ENCODE measurements around the gene HTR3A.

DNA sequence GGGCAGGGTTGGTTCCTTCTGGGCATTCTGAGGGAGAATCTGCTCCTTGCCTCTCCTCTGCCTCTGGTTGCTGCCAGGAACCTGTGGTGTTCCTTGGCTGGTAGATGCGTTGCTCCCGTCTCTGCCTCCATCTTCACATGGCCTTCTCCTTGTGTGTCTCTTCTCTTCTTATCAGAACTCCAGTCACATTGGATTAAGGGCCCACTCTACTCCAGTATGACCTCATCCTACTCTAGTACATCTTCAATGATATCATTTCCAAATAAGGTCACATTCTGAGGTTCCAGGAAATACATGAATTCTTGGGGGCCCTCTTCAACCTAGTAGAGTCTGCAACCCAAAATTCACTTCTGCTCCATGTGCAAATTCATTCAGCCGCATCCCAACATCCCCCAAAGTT is 37.0 kb upstream of the HTR3A start:
- TF ChIP-seq, protein P1, sequence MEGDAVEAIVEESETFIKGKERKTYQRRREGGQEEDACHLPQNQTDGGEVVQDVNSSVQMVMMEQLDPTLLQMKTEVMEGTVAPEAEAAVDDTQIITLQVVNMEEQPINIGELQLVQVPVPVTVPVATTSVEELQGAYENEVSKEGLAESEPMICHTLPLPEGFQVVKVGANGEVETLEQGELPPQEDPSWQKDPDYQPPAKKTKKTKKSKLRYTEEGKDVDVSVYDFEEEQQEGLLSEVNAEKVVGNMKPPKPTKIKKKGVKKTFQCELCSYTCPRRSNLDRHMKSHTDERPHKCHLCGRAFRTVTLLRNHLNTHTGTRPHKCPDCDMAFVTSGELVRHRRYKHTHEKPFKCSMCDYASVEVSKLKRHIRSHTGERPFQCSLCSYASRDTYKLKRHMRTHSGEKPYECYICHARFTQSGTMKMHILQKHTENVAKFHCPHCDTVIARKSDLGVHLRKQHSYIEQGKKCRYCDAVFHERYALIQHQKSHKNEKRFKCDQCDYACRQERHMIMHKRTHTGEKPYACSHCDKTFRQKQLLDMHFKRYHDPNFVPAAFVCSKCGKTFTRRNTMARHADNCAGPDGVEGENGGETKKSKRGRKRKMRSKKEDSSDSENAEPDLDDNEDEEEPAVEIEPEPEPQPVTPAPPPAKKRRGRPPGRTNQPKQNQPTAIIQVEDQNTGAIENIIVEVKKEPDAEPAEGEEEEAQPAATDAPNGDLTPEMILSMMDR (tag by site-specific recombination; IDR thresholded peaks at IDR 0.05) = no peak
- TF ChIP-seq ZNF239 (tag by site-specific recombination; IDR thresholded peaks at IDR 0.05) (no peak), ZNF677 (tag by site-specific recombination; IDR thresholded peaks at IDR 0.05) (no peak), ZBTB8A (tag by site-specific recombination; IDR thresholded peaks at IDR 0.05) (no peak), MYNN (tag by site-specific recombination; IDR thresholded peaks at IDR 0.05; ENCODE audit: borderline replicate concordance) (no peak), REST (tag by site-specific recombination; IDR thresholded peaks at IDR 0.05) (no peak), TSHZ1 (tag by site-specific recombination; IDR thresholded peaks at IDR 0.05; ENCODE audit: borderline replicate concordance) (no peak), ZNF302 (tag by site-specific recombination; IDR thresholded peaks at IDR 0.05; ENCODE audit: low read depth) (no peak), KLF10 (tag by site-specific recombination; IDR thresholded peaks at IDR 0.05) (no peak), HIC1 (tag by site-specific recombination; IDR thresholded peaks at IDR 0.05) (no peak), ZNF211 (tag by site-specific recombination; IDR thresholded peaks at IDR 0.05; ENCODE audit: low read depth) (no peak), TRIM28 (IDR thresholded peaks at IDR 0.05; ENCODE audit: borderline replicate concordance, low read length) (no peak)
- TF ChIP-seq, protein P2, sequence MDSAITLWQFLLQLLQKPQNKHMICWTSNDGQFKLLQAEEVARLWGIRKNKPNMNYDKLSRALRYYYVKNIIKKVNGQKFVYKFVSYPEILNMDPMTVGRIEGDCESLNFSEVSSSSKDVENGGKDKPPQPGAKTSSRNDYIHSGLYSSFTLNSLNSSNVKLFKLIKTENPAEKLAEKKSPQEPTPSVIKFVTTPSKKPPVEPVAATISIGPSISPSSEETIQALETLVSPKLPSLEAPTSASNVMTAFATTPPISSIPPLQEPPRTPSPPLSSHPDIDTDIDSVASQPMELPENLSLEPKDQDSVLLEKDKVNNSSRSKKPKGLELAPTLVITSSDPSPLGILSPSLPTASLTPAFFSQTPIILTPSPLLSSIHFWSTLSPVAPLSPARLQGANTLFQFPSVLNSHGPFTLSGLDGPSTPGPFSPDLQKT (IDR thresholded peaks at IDR 0.05; ENCODE audit: borderline replicate concordance, low read depth, low read length) = no peak

Data from HEK293 (cell line).